G401.6 (cell line): ENCODE measurements around the gene REV1.
"Not testable (repeated sequence)": the region's sequence is repeated elsewhere in the genome, so short reads cannot be mapped to it uniquely, and the experiment has no call there.

ENCODE experiments used
- FAIRE-seq: peaks from 2 replicates; lab custom pipeline; 2012; peaks lifted over from hg19 to GRCh38; lab: Jason Lieb, UNC

REV1 gene

DNA sequence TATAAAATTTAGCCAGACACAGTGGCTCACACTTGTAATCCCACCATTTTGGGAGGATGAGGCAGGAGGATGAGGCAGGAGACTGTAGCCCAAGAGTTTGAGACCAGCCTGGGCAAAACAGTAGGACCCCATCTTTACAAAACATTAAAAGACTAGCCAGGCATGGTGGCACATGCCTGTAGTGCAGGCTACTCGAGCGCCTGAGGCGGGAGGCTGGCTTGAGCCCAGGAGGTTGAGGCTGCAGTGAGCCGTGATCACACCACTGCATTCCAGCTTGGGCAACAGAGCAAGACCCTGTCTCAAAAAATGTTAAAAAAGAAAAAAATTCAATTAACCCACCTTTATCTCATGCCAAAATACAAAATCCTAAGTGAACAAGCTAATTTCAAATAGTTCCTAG, 4.0 kb downstream of the REV1 start:
- FAIRE-seq, result no peak

DNA sequence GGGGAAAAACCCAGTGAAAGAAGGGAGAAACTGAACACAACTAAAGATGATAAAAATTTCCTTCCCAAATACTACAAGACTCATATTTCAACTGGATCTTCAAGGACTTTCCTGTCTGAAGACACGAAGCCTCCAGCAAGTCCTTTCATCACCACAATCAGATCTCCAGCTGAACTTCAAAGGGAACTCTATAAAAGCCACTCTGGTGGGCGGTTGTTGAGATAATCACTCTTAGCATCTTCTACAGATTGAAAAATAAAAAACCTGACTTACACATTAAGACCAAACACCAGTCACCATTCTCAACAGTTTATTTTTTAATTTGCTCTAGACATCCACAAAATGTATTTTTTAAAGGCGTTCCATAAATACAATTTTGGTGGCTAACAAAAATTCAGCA, 4.4 kb downstream of the REV1 start:
- FAIRE-seq, result no peak

- FAIRE-seq, result peak; percentile 31
Measured at GRCh38 chr2:99484205-99484604, 5.6 kb downstream of the REV1 start.

- no peak for FAIRE-seq
Measured at GRCh38 chr2:99481941-99482340, 7.9 kb downstream of the REV1 start.

DNA sequence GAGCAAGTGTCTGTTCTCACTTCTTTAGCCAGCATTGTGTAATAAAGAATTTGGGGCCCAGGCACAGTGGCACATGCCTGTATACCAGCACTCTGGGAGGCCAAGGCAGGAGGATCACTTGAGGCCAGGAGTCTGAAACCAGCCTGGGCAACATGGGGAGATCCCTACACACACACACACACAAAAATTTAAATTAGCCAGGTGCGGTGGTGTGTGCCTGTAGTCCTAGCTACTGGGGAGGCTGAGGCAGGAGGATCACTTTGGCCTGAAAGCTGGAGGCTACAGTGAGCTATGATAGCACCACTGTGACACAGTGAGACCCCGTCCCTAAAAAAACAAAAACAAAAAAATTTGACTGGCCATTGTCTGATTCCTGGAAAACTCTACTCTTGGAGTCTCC, 8.3 kb downstream of the REV1 start:
- no peak for FAIRE-seq

- FAIRE-seq, result no peak
Measured at GRCh38 chr2:99480390-99480789, 9.4 kb downstream of the REV1 start.

GRCh38 chr2:99478632-99479031, 11.2 kb downstream of the REV1 start:
- FAIRE-seq, result no peak

GRCh38 chr2:99477054-99477453, 12.8 kb downstream of the REV1 start:
- FAIRE-seq, result no peak

DNA sequence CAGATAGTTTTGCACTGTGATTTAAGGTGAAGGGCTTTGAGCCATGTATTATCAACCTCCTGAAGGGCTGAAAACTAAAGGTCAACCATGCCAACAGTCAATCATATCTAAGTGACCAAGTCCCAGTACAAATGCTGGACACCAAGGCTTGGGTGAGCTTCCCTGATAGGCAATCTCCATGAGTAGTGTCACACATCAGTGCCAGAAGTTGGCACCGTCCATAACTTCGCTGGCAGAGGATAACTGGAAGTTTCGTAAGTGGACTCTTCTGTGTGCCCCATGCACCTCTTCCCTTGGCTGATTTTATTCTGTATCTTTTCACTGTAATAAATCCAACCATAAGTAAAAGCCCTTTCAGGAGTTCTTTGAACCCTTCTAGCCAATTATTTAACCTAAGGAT, 13.2 kb downstream of the REV1 start:
- FAIRE-seq, result no peak

DNA sequence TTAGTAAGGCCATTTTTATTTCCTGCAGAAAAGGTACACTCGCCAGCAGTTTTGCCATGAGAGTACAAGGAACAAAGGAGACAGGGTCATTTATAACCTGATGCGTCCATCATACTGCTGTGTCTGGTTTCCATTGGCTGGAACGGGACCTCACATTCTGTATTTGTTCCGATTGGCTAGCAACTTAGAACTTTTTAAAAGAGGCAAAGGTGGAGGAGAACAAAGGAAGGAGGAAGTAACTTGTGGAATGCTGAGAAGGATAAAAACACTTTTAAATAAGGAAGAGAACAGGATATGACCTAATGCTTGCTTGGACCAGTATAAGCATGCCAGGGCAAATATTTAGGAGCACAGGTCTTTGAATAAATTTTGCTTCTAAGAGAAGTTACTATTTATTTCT, 14.7 kb downstream of the REV1 start:
- not testable (repeated sequence) for FAIRE-seq

GRCh38 chr2:99473518-99474083, 16.2 kb downstream of the REV1 start:
- FAIRE-seq, result peak; percentile 28

- FAIRE-seq, result no peak
Measured at GRCh38 chr2:99472600-99472960, 17.2 kb downstream of the REV1 start.

DNA sequence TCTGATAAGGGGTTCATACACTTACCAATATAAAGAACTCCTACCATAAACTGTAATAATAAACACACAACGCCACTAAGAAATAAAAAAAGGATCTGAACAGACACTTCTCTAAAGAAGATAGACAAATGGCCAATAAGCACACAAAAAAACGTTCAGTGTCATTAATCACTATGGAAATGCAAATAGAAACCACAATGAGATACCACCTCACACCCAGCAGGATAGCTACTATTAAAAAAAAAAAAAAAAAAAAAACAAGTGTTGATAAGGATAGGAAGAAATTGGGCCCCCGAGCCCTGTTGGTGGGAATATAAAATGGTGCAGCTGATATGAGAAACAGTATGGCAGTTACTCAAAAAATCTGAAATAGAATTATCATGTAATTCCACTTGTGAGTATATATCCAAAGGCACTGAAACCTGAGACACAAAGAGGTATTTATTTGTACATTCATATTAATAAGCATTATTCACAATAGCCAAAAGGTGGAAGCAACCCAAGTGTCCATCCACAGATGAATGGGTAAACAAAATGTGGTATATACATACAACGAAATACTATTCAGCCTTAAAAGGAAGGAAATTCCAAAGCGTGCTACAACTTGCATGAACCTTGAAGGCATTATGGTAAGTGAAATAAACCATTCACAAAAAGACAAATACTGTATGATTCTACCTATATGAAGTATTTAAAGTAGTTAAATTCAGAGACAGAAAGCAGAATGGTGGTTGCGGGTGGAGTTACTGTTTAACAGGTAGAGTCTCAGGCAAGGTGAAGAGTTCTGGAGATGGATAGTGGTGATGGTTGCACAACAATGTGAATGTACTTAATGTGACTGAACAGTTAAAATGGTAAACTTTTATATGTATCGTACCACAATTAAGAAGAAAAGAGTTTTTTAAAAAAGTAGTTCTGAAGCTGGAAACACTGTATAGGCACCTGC, 17.9 kb downstream of the REV1 start:
- FAIRE-seq, result no peak

- FAIRE-seq, result no peak
Measured at GRCh38 chr2:99470957-99471356, 18.9 kb downstream of the REV1 start.

- not testable (repeated sequence) for FAIRE-seq
Measured at GRCh38 chr2:99470459-99470858, 19.4 kb downstream of the REV1 start.

GRCh38 chr2:99469394-99469793, 20.4 kb downstream of the REV1 start:
- no peak for FAIRE-seq

DNA sequence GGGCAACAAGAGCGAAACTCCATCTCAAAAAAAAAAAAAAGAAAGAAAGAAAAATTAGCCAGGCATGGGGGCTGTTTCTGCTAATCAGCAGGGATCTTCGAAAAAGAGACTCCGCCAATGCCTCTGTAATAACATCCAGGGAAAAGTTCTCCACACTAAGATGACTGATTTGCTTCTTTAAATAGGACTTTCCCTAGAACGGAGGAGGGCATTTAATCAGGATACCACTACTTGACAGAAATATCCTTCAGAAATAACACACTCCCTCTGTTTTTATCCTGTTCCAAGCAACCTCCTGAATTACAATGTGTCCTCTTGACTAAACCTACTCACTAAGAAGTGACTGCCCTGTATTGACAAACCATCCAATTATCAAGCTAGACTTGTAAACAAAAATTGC, 21.7 kb downstream of the REV1 start:
- FAIRE-seq, result no peak

DNA sequence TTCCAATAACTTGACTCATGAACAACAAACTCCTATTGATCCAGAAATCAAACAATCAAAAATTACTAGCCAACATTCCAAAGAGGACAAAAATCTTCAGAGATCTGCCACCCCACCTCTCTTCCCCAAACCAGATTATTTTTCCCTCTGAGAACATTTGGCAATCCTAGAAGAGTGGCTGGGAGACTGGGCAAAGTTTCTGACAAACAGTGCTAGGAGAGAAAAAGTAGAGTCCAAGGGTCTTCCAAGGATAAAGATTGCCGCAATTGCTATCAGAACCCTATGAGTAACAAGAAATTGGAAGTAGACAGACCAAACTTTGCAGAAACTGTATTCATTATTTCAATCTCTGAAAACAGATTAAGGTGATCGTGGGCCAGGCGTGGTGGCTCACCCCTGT, 22.4 kb downstream of the REV1 start:
- FAIRE-seq, result no peak

- peak; percentile 23 for FAIRE-seq
Measured at GRCh38 chr2:99461828-99462483, 27.9 kb downstream of the REV1 start.

GRCh38 chr2:99458529-99458928, 31.3 kb downstream of the REV1 start:
- no peak for FAIRE-seq

DNA sequence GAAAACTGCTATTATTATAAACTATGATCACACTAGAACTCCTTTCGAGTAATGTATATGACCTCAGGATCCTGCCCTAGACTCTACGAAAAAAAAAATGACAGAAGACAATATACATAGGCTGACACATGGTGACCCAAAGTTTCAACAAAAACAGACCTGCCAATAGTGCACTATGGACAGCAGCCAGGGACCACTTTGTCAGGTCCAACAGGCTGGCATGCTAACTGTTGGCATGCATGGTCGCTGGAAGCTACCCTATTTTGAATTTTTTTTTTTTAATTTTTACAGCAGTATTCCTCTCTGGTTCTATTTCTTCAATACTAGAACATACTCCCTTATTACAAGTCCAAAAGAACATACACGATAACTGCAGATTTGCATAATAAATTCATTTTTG, 38.1 kb downstream of the REV1 start:
- no peak for FAIRE-seq

- FAIRE-seq, result no peak
Measured at GRCh38 chr2:99451280-99451679, 38.5 kb downstream of the REV1 start.

DNA sequence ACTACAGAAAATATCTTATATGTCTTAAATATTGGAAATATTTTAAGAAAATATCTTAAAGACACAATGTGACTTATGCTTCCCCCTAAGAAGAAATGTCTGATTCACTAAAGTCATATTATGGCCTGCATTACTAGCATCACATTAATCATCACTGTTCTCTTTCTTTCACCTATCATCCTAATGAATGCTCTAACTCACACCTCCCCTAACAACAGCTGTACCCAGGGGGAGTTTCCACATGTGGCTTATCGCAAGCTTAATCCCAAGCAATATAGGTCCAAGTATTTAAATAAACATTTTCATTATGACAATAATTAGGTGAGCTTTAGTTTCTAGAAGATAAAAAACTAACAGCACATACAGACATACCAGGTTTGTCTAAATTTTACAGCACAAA, 39.6 kb downstream of the REV1 start:
- FAIRE-seq, result no peak

DNA sequence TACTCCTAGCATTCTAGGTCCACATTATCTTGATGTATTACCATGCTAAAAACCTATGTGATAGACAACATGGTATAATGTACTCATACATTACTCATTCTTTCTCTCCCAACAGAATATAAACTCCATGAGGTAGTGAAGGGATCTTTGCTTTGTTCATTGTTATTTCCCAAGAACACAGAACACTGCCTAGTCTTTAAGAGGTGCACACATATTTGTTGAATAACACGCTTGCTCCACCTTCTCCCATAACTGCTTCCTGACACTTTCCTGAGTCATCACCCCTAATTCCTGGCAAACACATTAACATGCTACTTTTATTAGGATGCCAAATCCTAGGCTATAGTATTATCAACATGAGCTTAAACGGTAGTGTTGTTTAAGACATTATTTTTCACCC, 41.3 kb downstream of the REV1 start:
- FAIRE-seq, result no peak
